ENCODE data around the gene NOC3L.

NOC3L gene

GRCh38 chr10:94294168-94294567 lies 68.6 kb downstream of the NOC3L start:
- DNase-seq, result no peak

- no peak for DNase-seq
Measured at GRCh38 chr10:94293354-94293753, 69.4 kb downstream of the NOC3L start.

GRCh38 chr10:94292434-94293090 lies 70.2 kb downstream of the NOC3L start:
- DNase-seq, result no peak

GRCh38 chr10:94288361-94289101 lies 74.2 kb downstream of the NOC3L start:
- no peak for DNase-seq

GRCh38 chr10:94287336-94287735 lies 75.4 kb downstream of the NOC3L start:
- DNase-seq, result no peak

GRCh38 chr10:94286901-94287300 lies 75.8 kb downstream of the NOC3L start:
- DNase-seq, result no peak

GRCh38 chr10:94285271-94285670 lies 77.5 kb downstream of the NOC3L start:
- no peak for DNase-seq

All from SW 1271 (cell line).